ENCODE data around the gene PER1. TPM values are rescaled to one million over a fixed set of nuclear protein-coding genes. Genes with fewer than 3 reads are reported as not detected.

Gene PER1
- total RNA-seq, 4 donors from 2014 or later: 197 to 545 (median 266) TPM

- intact Hi-C loops (cut with DNase I; ENCODE audit: low total_unique reads): no loop called here
- TF ChIP-seq CTCF (IDR thresholded peaks at IDR 0.05) (no peak), POLR2A (IDR thresholded peaks at IDR 0.05) (no peak)
- no peak overlapping the region for H3K4me3 ChIP-seq (ENCODE audit: low read depth, poor library complexity, severe bottlenecking)
- no peak for DNase-seq (ENCODE audit: low spot score in 2 of 2)
- WGBS, 2 donors: 90 to 95% methylated on average over 14 of the region's 14 CpGs
Measured at GRCh38 chr17:8146381-8147140, 5.6 kb downstream of the PER1 start.

DNA sequence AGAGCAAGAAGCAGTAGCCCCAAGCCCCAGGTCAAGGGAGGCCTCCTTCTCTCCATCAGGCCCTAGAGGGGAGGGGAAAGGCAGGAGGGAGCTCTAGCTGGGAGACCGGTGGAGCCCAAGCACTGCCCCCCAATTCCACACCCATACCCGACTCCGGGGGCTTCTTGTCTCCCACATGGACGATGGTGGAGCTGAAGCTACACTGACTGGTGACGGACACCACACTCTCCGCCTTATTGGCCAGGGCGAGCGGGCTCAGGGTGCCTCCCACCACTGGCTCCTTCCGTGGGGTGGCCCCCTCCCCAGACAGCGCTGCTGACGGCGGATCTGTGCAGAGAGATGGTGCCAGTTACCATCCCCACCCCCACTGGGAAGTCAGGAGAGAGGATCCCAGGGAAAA, 6.4 kb downstream of the PER1 start:
- 88 to 92% methylated on average over 12 of the region's 12 CpGs for WGBS, 2 donors
- no peak for TF ChIP-seq POLR2A (IDR thresholded peaks at IDR 0.05)
- no peak for TF ChIP-seq CTCF (IDR thresholded peaks at IDR 0.05)
- H3K4me3 ChIP-seq (ENCODE audit: low read depth, poor library complexity, severe bottlenecking): no peak overlapping the region
- intact Hi-C loops (cut with DNase I; ENCODE audit: low total_unique reads): no loop called here
- DNase-seq (ENCODE audit: low spot score in 2 of 2): no peak

DNA sequence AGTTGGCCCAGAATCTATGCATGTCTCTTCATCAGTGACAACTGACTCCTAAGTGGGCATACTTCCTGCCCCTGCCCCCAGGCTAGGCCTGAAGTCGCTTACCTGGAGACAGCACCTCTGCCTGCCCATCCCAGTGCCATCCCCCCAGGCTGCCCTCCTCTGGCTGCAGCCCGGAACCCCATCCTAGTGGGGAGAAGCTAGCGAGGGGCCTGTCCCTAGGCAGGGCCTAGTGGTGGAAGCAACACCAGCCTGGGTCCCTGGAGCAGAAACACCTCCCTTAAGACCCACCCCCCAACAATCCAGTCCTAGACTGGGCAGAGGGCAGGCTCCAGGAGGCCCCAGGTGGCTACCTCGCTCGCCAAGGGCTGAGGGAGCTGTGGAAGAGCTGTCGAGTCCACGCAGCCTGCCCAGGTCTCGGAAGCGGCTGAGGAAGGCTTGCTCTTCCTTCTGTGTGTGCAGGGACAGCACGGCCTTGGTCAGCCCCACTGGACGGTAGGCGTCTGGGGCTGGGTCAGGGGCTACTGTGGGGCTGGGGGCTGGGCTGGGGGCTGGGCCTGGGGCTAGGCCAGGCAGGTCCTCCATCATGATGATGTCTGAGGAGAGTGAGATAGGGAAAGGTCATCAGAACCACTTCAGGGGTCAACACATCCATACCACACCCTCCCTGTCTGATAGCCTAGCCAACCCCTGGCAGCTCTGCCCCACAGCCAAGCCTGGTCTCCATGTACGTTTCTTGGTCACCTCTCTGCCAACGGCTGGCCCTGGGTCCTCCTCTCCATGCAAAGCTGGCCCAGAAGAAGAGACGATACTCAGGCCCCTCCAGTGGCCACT, 7.6 kb downstream of the PER1 start:
- peak in 1 of 2 donors; percentile 23 for DNase-seq (ENCODE audit: low spot score in 2 of 2)
- intact Hi-C loops (cut with DNase I; ENCODE audit: low total_unique reads): no loop called here
- TF ChIP-seq POLR2A (IDR thresholded peaks at IDR 0.05): no peak
- TF ChIP-seq CTCF (IDR thresholded peaks at IDR 0.05): no peak
- 87 to 88% methylated on average over 9 to 15 of the region's 15 CpGs for WGBS, 2 donors
- H3K4me3 ChIP-seq (ENCODE audit: low read depth, poor library complexity, severe bottlenecking): no peak overlapping the region

DNA sequence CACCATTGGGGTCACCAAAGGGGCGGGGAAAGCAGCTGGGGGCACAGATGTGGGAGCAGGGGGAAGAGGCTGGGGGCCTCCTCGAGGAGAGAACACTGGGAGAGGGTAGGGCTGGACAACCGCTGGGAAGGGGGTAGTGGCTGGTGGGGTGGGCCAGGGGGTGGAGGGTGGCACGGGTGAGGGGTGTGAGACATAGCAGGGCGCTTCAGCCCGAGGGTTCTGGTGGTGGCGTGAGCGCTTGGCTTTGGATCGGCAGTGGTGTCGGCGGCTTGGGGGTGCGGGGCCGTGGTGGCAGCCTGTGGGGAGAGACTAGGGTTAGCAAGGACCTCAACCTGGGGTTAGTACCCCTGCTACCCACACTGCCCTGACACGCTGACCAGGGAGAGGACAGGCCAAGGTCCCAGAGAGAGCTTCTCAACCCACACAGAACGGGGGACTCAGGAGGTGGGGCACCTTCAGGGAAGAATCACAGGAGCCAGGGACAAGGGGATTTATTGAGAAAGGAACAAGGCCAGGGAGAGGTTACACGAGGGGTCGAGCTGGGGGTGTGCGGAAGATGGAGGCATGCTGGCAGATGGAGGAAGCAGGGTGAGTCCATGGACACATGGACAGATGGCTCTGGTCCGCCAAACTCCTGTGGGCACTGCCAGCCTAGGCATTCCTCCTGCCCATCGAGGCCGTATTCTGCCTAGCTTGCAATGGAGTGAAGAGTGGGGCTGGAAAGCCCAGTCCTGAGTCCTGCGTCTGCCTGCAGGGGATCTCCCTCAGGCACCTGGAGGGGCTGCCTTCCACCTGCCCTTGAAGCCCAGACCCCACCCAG, 8.4 kb downstream of the PER1 start:
- TF ChIP-seq CTCF (IDR thresholded peaks at IDR 0.05) (no peak), POLR2A (IDR thresholded peaks at IDR 0.05) (no peak)
- intact Hi-C loops (cut with DNase I; ENCODE audit: low total_unique reads): no loop called here
- peak in 1 of 2 donors; percentile 32 for DNase-seq (ENCODE audit: low spot score in 2 of 2)
- 85 to 86% methylated on average over 22 of the region's 22 CpGs for WGBS, 2 donors
- no peak overlapping the region for H3K4me3 ChIP-seq (ENCODE audit: low read depth, poor library complexity, severe bottlenecking)

- DNase-seq (ENCODE audit: low spot score in 2 of 2): no peak
- intact Hi-C loops (cut with DNase I; ENCODE audit: low total_unique reads): no loop called here
- TF ChIP-seq CTCF (IDR thresholded peaks at IDR 0.05) (no peak), POLR2A (IDR thresholded peaks at IDR 0.05) (no peak)
- WGBS, 2 donors: 86 to 88% methylated on average over 14 to 15 of the region's 15 CpGs
- H3K4me3 ChIP-seq (ENCODE audit: low read depth, poor library complexity, severe bottlenecking): no peak overlapping the region
Measured at GRCh38 chr17:8142887-8143580, 9.2 kb downstream of the PER1 start.

Measured in lower leg skin (tissue), 4 donors.